EH (cell line): ENCODE results near the gene MAML2.

Experiments used
- DNase-seq: peaks from one replicate; pipeline ENCODE4 v3.0.0-alpha.2; 2015; ENCODE audit warnings: low read depth

The MAML2 gene

DNA sequence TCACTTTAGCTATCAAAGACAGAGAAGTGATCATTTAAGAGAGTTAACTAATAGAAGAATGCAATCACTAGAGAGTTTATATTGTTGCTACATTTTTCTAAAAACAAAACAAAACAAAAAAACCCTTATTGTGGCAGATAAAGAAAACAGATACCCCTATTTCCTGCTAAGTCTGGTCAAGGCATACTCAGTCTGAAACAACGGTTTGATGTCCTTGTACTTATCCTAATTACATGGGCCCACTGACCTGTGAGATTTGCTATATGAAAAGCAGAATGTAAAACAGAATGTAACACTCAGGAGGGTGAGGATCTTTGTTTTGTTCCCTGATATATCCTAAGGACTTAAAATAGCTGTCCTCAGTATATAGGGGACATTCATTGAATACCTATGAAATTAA lies 24.6 kb downstream of the MAML2 start:
- no peak for DNase-seq

DNA sequence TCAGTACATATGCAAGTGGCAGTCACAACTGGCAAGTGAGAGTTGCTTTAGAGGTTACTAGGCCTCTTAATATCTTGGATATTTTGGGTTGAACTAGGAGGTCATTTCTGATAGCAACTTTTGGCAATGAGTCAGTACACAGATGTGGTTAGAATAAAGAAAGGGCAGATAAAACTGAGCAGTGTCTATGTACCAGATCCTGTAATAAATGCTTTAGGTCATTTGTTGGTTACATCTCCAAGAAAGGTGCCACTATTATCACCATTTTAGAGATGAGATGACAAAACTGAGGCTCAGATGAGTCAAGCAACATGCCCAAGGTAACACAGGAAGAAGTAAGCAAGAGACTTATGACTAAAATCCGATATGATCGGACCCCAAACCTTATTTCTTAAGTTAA lies 25.0 kb downstream of the MAML2 start:
- peak; percentile 42 for DNase-seq

- no peak for DNase-seq
Observed at GRCh38 chr11:96317571-96317970, 25.4 kb downstream of the MAML2 start.

GRCh38 chr11:96316869-96317268 lies 26.1 kb downstream of the MAML2 start:
- peak; percentile 56 for DNase-seq

- peak; percentile 33 for DNase-seq
Observed at GRCh38 chr11:96315476-96315875, 27.5 kb downstream of the MAML2 start.

GRCh38 chr11:96314326-96315020 lies 28.5 kb downstream of the MAML2 start:
- DNase-seq, result peak; percentile 80

- no peak for DNase-seq
Observed at GRCh38 chr11:96313163-96313562, 29.8 kb downstream of the MAML2 start.

GRCh38 chr11:96311120-96311568 lies 31.9 kb downstream of the MAML2 start:
- peak; percentile 87 for DNase-seq

GRCh38 chr11:96310236-96310635 lies 32.8 kb downstream of the MAML2 start:
- no peak for DNase-seq

DNA sequence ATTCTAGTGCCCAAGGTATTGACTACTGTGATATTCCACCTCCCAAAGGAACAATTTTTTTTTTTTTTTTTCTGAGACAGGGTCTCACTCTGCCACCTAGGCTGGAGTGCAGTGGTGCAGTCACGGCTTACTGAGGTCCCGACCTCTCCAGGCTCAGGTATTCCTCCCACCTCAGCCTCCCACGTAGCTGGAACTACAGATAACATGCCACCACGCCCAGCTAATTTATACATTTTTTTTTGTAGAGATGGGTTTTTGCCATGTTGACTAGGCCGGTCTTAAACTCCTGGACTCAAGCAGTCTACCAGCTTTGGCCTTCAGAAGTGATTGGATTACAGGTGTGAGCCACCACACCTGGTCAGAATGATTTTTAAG lies 33.4 kb downstream of the MAML2 start:
- no peak for DNase-seq

GRCh38 chr11:96309016-96309642 lies 33.9 kb downstream of the MAML2 start:
- DNase-seq, result peak; percentile 69

DNA sequence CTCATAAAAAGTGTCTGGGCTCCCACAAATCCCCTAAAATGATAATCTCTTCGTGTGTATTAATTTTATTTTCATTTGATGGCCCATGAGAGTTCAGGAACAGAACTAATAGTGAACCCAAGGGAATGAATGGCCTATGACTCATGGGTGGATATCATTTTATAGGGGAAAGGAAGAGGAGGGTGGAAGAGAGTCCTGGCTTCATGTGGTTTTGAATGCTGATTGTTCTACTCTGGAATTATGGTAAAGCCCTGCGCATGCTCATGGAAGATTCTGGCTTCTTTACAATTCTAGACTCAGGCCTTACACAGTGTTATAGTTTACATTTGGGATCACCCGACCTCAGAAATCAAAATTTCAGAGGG lies 35.2 kb downstream of the MAML2 start:
- DNase-seq, result peak; percentile 96

- peak; percentile 99 for DNase-seq
Observed at GRCh38 chr11:96306933-96307775, 35.8 kb downstream of the MAML2 start.

- DNase-seq, result no peak
Observed at GRCh38 chr11:96306600-96306932, 36.4 kb downstream of the MAML2 start.

DNA sequence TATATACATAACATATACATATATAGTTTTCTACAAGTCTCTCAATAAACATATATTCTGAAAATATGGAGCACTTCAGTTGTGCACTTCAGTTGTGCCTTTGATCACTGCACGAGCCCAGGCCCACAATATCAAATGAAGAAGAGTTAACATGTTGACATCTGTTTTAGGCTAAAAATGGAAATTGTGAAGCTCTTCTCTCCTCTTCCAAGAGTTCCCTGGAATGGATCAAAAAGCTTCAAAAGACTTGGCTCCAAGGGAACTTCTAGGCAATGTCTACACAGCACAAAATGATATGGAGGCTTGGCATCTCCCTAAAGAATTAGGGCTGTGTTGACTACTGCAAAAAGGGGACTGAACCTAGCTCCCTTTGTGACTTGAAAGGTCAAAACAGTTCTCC lies 36.9 kb downstream of the MAML2 start:
- DNase-seq, result no peak

GRCh38 chr11:96303980-96304379 lies 39.0 kb downstream of the MAML2 start:
- no peak for DNase-seq

- DNase-seq, result peak; percentile 77
Observed at GRCh38 chr11:96303064-96303463, 39.9 kb downstream of the MAML2 start.

- DNase-seq, result no peak
Observed at GRCh38 chr11:96301818-96302217, 41.2 kb downstream of the MAML2 start.

DNA sequence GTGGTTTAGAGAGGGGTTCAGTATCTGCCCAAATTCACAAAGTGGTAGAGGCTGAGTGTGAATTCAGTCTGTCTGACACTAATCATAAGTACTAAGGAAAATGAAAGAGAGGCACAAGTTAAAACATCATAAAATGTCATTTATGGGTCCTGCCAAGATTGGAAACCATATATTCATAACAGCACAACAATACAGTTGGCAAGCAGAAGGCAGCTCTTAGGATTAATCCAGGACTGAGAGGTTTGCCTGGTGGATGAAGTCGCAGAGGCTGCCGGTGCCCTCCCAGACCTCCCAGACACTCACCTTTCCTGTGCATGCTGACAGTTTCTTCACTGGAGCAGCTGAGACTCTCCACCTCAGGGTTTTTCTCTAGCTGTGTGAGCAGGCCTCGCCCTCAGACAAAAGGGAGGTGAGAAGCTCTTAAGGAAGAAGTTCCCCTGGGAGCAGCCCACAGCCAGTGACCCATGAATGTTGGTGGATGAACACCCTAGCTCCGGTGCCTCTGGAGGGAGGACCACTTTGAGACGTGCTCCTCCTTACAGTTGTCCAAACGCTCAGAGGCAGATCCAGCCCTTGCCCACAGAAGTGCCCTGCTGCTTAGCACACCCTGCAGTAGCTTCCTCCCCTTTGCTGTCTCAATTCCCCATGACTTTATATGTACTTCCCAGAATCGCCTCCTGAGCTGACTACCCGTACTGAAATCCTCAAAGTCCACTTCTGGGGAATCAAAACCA lies 43.7 kb downstream of the MAML2 start:
- DNase-seq, result no peak

- DNase-seq, result no peak
Observed at GRCh38 chr11:96295369-96295768, 47.6 kb downstream of the MAML2 start.

GRCh38 chr11:96294289-96294688 lies 48.7 kb downstream of the MAML2 start:
- DNase-seq, result no peak

- DNase-seq, result peak; percentile 24
Observed at GRCh38 chr11:96293598-96294021, 49.4 kb downstream of the MAML2 start.
